Jurkat, Clone E6-1 (cell line): ENCODE measurements around the gene NME7.
A peak's percentile ranks its signal among the peaks of the same experiment; 100 is the strongest.
"Not testable (repeated sequence)": the region's sequence is repeated elsewhere in the genome, so short reads cannot be mapped to it uniquely, and the experiment has no call there.

Experiments
- DNase-seq: peaks from one replicate; pipeline ENCODE4 v3.0.0-alpha.2; 2011; ENCODE audit warnings: low read depth, low spot score
- H3K4me3 ChIP-seq: 2 replicates; pipeline ENCODE4 v1.5.1; 2011; ENCODE audit warnings: mild to moderate bottlenecking, low read length, control low read depth, moderate library complexity

The NME7 gene

GRCh38 chr1:169346036-169346589 is 21.5 kb downstream of the NME7 start:
- no peak for DNase-seq
- H3K4me3 ChIP-seq = no peak overlapping the region

- H3K4me3 ChIP-seq = no peak overlapping the region
- DNase-seq = no peak
Observed at GRCh38 chr1:169345511-169345910, 22.1 kb downstream of the NME7 start.

- not testable (repeated sequence) for H3K4me3 ChIP-seq, DNase-seq
Observed at GRCh38 chr1:169342096-169342495, 25.5 kb downstream of the NME7 start.

- H3K4me3 ChIP-seq = no peak overlapping the region
- no peak for DNase-seq
Observed at GRCh38 chr1:169340882-169341281, 26.7 kb downstream of the NME7 start.

GRCh38 chr1:169339773-169340172 is 27.8 kb downstream of the NME7 start:
- H3K4me3 ChIP-seq = no peak overlapping the region
- no peak for DNase-seq

GRCh38 chr1:169338617-169339016 is 29.0 kb downstream of the NME7 start:
- no peak for DNase-seq
- no peak overlapping the region for H3K4me3 ChIP-seq

GRCh38 chr1:169336947-169337715 is 30.5 kb downstream of the NME7 start:
- DNase-seq, H3K4me3 ChIP-seq: not testable (repeated sequence)

- not testable (repeated sequence) for H3K4me3 ChIP-seq, DNase-seq
Observed at GRCh38 chr1:169334727-169335126, 32.9 kb downstream of the NME7 start.

GRCh38 chr1:169330927-169331326 is 36.7 kb downstream of the NME7 start:
- DNase-seq = no peak

GRCh38 chr1:169329383-169329782 is 38.2 kb downstream of the NME7 start:
- DNase-seq = no peak
- no peak overlapping the region for H3K4me3 ChIP-seq

More at GRCh38 chr1:169330927-169331326, 36.7 kb downstream of the NME7 start:
- H3K4me3 ChIP-seq = no peak overlapping the region

GRCh38 chr1:169327875-169328274 is 39.7 kb downstream of the NME7 start:
- DNase-seq = no peak
- no peak overlapping the region for H3K4me3 ChIP-seq

- no peak overlapping the region for H3K4me3 ChIP-seq
- DNase-seq = no peak
Observed at GRCh38 chr1:169326956-169327268, 40.7 kb downstream of the NME7 start.

GRCh38 chr1:169326261-169326955 is 41.2 kb downstream of the NME7 start:
- no peak overlapping the region for H3K4me3 ChIP-seq
- no peak for DNase-seq

GRCh38 chr1:169325117-169325516 is 42.5 kb downstream of the NME7 start:
- DNase-seq = no peak
- H3K4me3 ChIP-seq = no peak overlapping the region

- no peak for DNase-seq
- H3K4me3 ChIP-seq = no peak overlapping the region
Observed at GRCh38 chr1:169322138-169322537, 45.5 kb downstream of the NME7 start.

- no peak overlapping the region for H3K4me3 ChIP-seq
- no peak for DNase-seq
Observed at GRCh38 chr1:169321539-169321938, 46.1 kb downstream of the NME7 start.

- H3K4me3 ChIP-seq = no peak overlapping the region
- no peak for DNase-seq
Observed at GRCh38 chr1:169318536-169319244, 48.9 kb downstream of the NME7 start.

- no peak overlapping the region for H3K4me3 ChIP-seq
- DNase-seq = no peak
Observed at GRCh38 chr1:169316556-169316955, 51.0 kb downstream of the NME7 start.

- peak; percentile 28 for DNase-seq
Observed at GRCh38 chr1:169312084-169312954, 55.3 kb downstream of the NME7 start.

More at GRCh38 chr1:169312084-169312954, 55.3 kb downstream of the NME7 start:
- H3K4me3 ChIP-seq = no peak overlapping the region
